Heart left ventricle (tissue), 16 donors: ENCODE results near the gene IL23A. TPM values are rescaled to one million over a fixed set of nuclear protein-coding genes. Genes with fewer than 3 reads are reported as not detected.
A peak's percentile ranks its signal among the peaks of the same experiment; 100 is the strongest.
"Not testable (repeated sequence)": the region's sequence is repeated elsewhere in the genome, so short reads cannot be mapped to it uniquely, and the experiment has no call there.

Source experiments
- ATAC-seq, 4 donors: fragments of 200-7000 bp; cut with Tn5 transposase; one replicate each; pipeline ENCODE4 v1.9.1; 2020 to 2022; ENCODE audit warnings: moderate library complexity in 4 of 4, mild to moderate bottlenecking in 3 of 4, moderate number of reproducible peaks in 1 of 4
- DNase-seq, 5 donors: peaks; one replicate each; pipeline ENCODE4 v3.0.0-alpha.2; 2020
- H3K27ac ChIP-seq, 12 donors: fragments of 200-600 bp; sonication (generic) in 4 of 12; one replicate each; pipeline versions ENCODE4 v1.5.0 to v1.8.0; 2016 to 2022; ENCODE audit warnings: mild to moderate bottlenecking in 2 of 12
- H3K27me3 ChIP-seq, 9 donors: fragments of 200-600 bp; sonication (generic) in 2 of 9; one replicate each; pipeline versions ENCODE4 v1.5.1 to v1.8.0; 2016 to 2022; ENCODE audit warnings: mild to moderate bottlenecking in 3 of 9
- H3K36me3 ChIP-seq, 9 donors: fragments of 200-600 bp; sonication (generic) in 2 of 9; one replicate each; pipeline versions ENCODE4 v1.5.0 to v1.8.0; 2018 to 2022; ENCODE audit warnings: mild to moderate bottlenecking in 2 of 9
- H3K4me1 ChIP-seq, 12 donors: fragments of 200-600 bp; sonication (generic) in 4 of 12; one replicate each; pipeline versions ENCODE4 v1.5.0 to v1.8.0; 2016 to 2022; ENCODE audit warnings: mild to moderate bottlenecking in 3 of 12
- H3K4me3 ChIP-seq, 12 donors: fragments of 200-600 bp; sonication (generic) in 4 of 12; one replicate each; pipeline versions ENCODE4 v1.5.0 to v1.8.0; 2017 to 2022; ENCODE audit warnings: mild to moderate bottlenecking in 9 of 12, moderate library complexity in 4 of 12
- H3K9me3 ChIP-seq, 12 donors: fragments of 200-600 bp; sonication (generic) in 4 of 12; one replicate each; pipeline versions ENCODE4 v1.5.0 to v1.8.0; 2016 to 2022; ENCODE audit warnings: mild to moderate bottlenecking in 1 of 12
- POLR2A ChIP-seq, 2 donors: fragments of 450-650 bp; IDR thresholded peaks; one replicate each; pipeline ENCODE4 v1.6.1; 2017; ENCODE audit warnings: antibody characterized with exemption in 2 of 2, mild to moderate bottlenecking in 2 of 2, moderate library complexity in 2 of 2
- WGBS, 4 donors: extraction: QIAGEN DNeasy Blood & Tissue Kit in 2 of 4; methylation state at CpG; one replicate each; pipeline versions ENCODE4 v1.1.5 to v1.1.7; 2013 to 2018; 5-methylcytosine and 5-hydroxymethylcytosine counted together
- intact Hi-C, 10 donors: fragments of 100-400 bp; cut with DNase I; formaldehyde crosslinking; loops; one replicate each; pipeline versions ENCODE4 v1.11.1 to v1.14.2; 2022
- polyA plus RNA-seq, 2 donors: library from polyadenylated mRNA; stranded (reverse); fragments of 200-250 nt; gene quantifications; one replicate each; pipeline ENCODE4 v1.2.3, GENCODE V29; 2013
- total RNA-seq, 9 donors: library from RNA; depleted of rRNA in 2 of 9; stranded (reverse); fragments of >200 nt in 2 of 9; fragmentation: NEBNext Ultra II Directional in 3 of 9; extraction: Animal tissue kit (Norgen Biotek cat#: 25700) in 3 of 9; gene quantifications; one replicate each; pipeline versions ENCODE4 v1.1.0 to v1.2.4, GENCODE V29; 2016 to 2023
- TF ChIP-seq, protein P1 (sequence below), 12 donors: fragments of 200-600 bp; sonication (generic) in 4 of 12; IDR thresholded peaks; one replicate each; pipeline versions ENCODE4 v1.5.0 to v1.8.0; 2018 to 2022; ENCODE audit warnings: antibody characterized with exemption in 12 of 12, mild to moderate bottlenecking in 5 of 12
- donor health status: ischemic (EF 13 %, LVEDD 7.1; RV severe dilation, severe dysfunction).
- donor health status: healthy with polysubstance abuse.
- donor health status: DM: no; HTN: yes; CAD: no.
- donor health status: DM: no; HTN: no; CAD: no.
- donor health status: ischemic (EF 25% LVEDD 6.9; RV normal size, moderate dysfunction).
- donor health status: ischemic (EF 25% LVEDD 5.7; RV mildly dilated, moderate dysfunction).
- donor health status: healthy.
- donor health status: DM: yes; HTN: yes; CAD: no.
- donor health status: ischemic (EF 35%, LVEDD 5.7; RV mildly dilated, moderate dysfunction).
- donor health status: nonischemic (EF 11% LVEDD 7.7; RV severe dilation, severe dysfunction).
- donor health status: DM: yes; HTN: yes; CAD: no.
- donor health status: PGD.
- donor health status: ischemic (EF 29% LVEDD 5.4; RV normal size, mild dysfunction).
- donor health status: nonischemic (EF 23%, LVEDD 6.1; RV moderate dilation, normal function).

The IL23A gene
- total and polyA plus RNA-seq, 11 donors = 0.29 to 0.69 TPM; not detected in 9

DNA sequence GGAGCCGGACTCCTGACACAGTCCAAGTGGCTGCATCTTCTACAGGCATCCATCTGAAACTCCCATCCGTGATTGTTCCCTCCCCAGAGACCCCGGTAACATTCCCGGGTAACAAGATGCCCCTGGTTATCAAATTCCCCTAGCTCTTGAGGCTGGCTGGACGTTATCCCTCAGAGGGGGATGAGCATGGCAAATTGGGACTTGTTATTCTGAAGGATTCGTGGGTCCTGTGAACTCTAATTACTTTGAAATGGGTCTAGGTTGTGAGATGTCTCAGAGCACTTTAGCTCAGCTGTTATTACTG lies 4.2 kb upstream of the IL23A start:
- Histone ChIP-seq H3K4me1 (peaks cover 0 to 44% (median 13%) of the 10 kb centered on the region in 12 donors), H3K9me3 (no peaks in the 10 kb centered on the region), H3K36me3 (peaks cover 0 to 6% (median 2%) of the 10 kb centered on the region in 9 donors), H3K27me3 (no peaks in the 10 kb centered on the region), H3K27ac (peak overlapping the region; percentile 88 to 100 (median 95)), H3K4me3 (peak overlapping the region; percentile 32 to 93 (median 68))
- TF ChIP-seq, protein P1, sequence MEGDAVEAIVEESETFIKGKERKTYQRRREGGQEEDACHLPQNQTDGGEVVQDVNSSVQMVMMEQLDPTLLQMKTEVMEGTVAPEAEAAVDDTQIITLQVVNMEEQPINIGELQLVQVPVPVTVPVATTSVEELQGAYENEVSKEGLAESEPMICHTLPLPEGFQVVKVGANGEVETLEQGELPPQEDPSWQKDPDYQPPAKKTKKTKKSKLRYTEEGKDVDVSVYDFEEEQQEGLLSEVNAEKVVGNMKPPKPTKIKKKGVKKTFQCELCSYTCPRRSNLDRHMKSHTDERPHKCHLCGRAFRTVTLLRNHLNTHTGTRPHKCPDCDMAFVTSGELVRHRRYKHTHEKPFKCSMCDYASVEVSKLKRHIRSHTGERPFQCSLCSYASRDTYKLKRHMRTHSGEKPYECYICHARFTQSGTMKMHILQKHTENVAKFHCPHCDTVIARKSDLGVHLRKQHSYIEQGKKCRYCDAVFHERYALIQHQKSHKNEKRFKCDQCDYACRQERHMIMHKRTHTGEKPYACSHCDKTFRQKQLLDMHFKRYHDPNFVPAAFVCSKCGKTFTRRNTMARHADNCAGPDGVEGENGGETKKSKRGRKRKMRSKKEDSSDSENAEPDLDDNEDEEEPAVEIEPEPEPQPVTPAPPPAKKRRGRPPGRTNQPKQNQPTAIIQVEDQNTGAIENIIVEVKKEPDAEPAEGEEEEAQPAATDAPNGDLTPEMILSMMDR (IDR thresholded peaks at IDR 0.05) = peak in 1 of 12 donors; percentile 2
- no peak for TF ChIP-seq POLR2A (IDR thresholded peaks at IDR 0.05)
- WGBS, 4 donors = 7 to 13% (median 10%) methylated on average over 6 of the region's 6 CpGs
- DNase-seq (no peak), ATAC-seq (no peak)
- intact Hi-C loops = loop anchor here in 6 of 10 donors (5.0 to 10.0 kb wide), 2 partner anchors 113 to 130 kb away; partner anchors contain the start of genes SPRYD4 (in 5 of the 6) and TIMELESS (in 1 of the 6)

- H3K9me3 ChIP-seq, ATAC-seq, DNase-seq, H3K27ac ChIP-seq, H3K27me3 ChIP-seq, H3K4me3 ChIP-seq, H3K36me3 ChIP-seq: not testable (repeated sequence)
- peaks cover 0 to 45% (median 13%) of the 10 kb centered on the region in 12 donors for H3K4me1 ChIP-seq
- 92 to 97% (median 96%) methylated on average over 8 of the region's 8 CpGs for WGBS, 4 donors
- intact Hi-C loops = loop anchor here in 5 of 10 donors (10.0 kb wide), 1 partner anchor 129 kb away; the partner anchor contains the start of gene SPRYD4 (in 5 of the 5)
Measured at GRCh38 chr12:56335527-56335926, 3.2 kb upstream of the IL23A start.

DNA sequence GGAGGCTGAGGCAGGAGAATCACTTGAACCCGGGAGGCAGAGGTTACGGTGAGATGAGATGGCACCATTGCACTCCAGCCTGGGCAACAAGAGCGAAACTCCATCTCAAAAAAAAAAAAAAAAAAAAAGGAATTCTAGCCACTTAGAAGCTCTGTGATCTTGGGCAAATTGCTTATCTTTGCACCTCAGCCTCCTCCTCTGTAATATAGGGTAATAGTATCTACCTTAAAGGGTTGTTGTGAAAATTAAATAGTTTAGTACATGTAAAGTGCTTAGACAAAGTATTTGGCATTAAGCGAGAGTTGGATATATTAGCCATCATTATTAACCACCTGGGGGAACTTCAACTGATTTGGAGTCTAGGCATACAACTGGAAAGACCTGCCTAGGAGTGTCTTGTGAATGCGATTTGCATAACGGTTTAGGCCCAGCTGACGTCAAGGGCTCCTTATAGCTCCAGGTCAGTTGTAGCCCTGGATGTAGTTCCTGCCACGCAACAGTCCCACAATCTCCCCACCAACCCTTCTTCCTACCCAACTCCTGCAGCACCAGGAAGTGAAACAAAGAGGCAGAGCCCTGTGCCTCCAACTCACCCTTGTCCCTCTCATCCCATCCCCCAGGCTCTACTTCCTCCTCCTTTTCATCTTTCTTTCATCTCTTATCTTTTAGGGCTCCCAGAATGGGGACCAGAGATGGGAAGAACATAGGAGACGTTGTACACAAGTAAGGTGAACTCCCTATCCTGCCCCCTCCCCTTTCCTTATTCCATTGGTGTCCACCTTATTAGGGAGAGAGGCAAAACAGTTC lies 2.1 kb upstream of the IL23A start:
- Histone ChIP-seq H3K36me3 (peaks cover 0 to 7% (median 1%) of the 10 kb centered on the region in 9 donors), H3K27me3 (no peaks in the 10 kb centered on the region), H3K4me3 (no peak overlapping the region), H3K27ac (peak overlapping the region in 1 of 12 donors; percentile 71), H3K9me3 (no peaks in the 10 kb centered on the region), H3K4me1 (peaks cover 0 to 45% (median 13%) of the 10 kb centered on the region in 12 donors)
- TF ChIP-seq POLR2A (IDR thresholded peaks at IDR 0.05) = no peak
- TF ChIP-seq, protein P1 (IDR thresholded peaks at IDR 0.05) = no peak
- intact Hi-C loops = loop anchor here in 5 of 10 donors (10.0 kb wide), 1 partner anchor 128 kb away; the partner anchor contains the start of gene SPRYD4 (in 5 of the 5)
- 81 to 89% (median 85%) methylated on average over 9 of the region's 9 CpGs for WGBS, 4 donors
- DNase-seq (no peak), ATAC-seq (no peak)

DNA sequence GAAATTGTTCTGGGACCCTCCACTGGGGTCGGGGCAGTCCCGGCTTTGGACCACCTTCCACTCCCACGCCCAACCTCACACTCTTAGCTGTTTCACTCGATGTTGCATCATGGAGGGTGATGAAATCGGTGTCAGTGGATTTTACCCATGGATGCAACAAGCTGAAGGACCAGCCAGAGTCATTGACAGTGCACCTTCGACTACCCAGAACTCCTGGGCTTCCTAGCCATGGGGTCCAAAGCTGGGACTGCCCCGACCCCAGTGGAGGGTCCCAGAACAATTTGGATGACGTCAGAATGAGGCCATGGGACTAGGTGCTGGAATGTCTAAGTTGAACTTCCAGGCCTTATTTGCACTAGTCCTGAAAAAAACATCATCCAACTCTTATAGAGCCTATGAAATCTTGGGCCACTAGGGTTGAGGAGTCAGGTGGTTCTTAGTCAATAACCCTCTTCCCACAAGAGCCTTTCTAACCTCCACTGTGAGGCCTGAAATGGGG lies 882 bp upstream of the IL23A start:
- ATAC-seq = no peak
- Histone ChIP-seq H3K4me1 (peaks cover 0 to 37% (median 7%) of the 10 kb centered on the region in 12 donors), H3K36me3 (peaks cover 0 to 19% (median 13%) of the 10 kb centered on the region in 9 donors), H3K9me3 (no peaks in the 10 kb centered on the region), H3K27me3 (no peaks in the 10 kb centered on the region), H3K4me3 (no peak overlapping the region), H3K27ac (peak overlapping the region in 1 of 12 donors; percentile 71)
- 83 to 85% (median 84%) methylated on average over 8 of the region's 8 CpGs for WGBS, 4 donors
- TF ChIP-seq, protein P1 (IDR thresholded peaks at IDR 0.05) = no peak
- TF ChIP-seq POLR2A (IDR thresholded peaks at IDR 0.05) = no peak
- no peak for DNase-seq
- intact Hi-C loops = loop anchor here in 5 of 10 donors (10.0 kb wide), 1 partner anchor 127 kb away; the partner anchor contains the start of gene SPRYD4 (in 5 of the 5)
